ENCODE data around the gene PRRT1B.

Gene PRRT1B

GRCh38 chr9:131545003-131545785 lies at the start of gene PRRT1B:
Gene PRRT1B (plus strand): TSS chr9:131545523. CDS start chr9:131545616, 93 bp downstream.
- DNase-seq (ENCODE audit: low spot score): no peak
- Histone ChIP-seq H3K4me1 (ENCODE audit: insufficient read depth, poor library complexity, severe bottlenecking) (no peaks in the 10 kb centered on the region), H3K27me3 (ENCODE audit: insufficient read depth, poor library complexity, severe bottlenecking) (peaks cover 47% of the 10 kb centered on the region), H3K36me3 (ENCODE audit: low read depth) (no peaks in the 10 kb centered on the region), H3K9me3 (ENCODE audit: severe bottlenecking) (peaks cover 3% of the 10 kb centered on the region), H3K27ac (ENCODE audit: poor library complexity, severe bottlenecking) (no peak within 1 kb of the TSS), H3K4me3 (ENCODE audit: severe bottlenecking) (no peak within 1 kb of the TSS)
- peak; percentile 55 for ATAC-seq (ENCODE audit: low read depth)
- no peak for TF ChIP-seq CTCF (IDR thresholded peaks at IDR 0.05; ENCODE audit: poor library complexity, severe bottlenecking)

GRCh38 chr9:131495785-131496184 lies 49.5 kb upstream of the PRRT1B start:
- Histone ChIP-seq H3K27ac (ENCODE audit: poor library complexity, severe bottlenecking) (no peak overlapping the region), H3K9me3 (ENCODE audit: severe bottlenecking) (no peaks in the 10 kb centered on the region), H3K36me3 (ENCODE audit: low read depth) (peaks cover 88% of the 10 kb centered on the region), H3K4me1 (ENCODE audit: insufficient read depth, poor library complexity, severe bottlenecking) (no peaks in the 10 kb centered on the region), H3K4me3 (ENCODE audit: severe bottlenecking) (no peak overlapping the region), H3K27me3 (ENCODE audit: insufficient read depth, poor library complexity, severe bottlenecking) (no peaks in the 10 kb centered on the region)
- DNase-seq (ENCODE audit: low spot score): no peak
- no peak for ATAC-seq (ENCODE audit: low read depth)
- TF ChIP-seq CTCF (IDR thresholded peaks at IDR 0.05; ENCODE audit: poor library complexity, severe bottlenecking): no peak

GRCh38 chr9:131496844-131497405 lies 48.4 kb upstream of the PRRT1B start:
- Histone ChIP-seq H3K27ac (ENCODE audit: poor library complexity, severe bottlenecking) (no peak overlapping the region), H3K27me3 (ENCODE audit: insufficient read depth, poor library complexity, severe bottlenecking) (no peaks in the 10 kb centered on the region), H3K4me3 (ENCODE audit: severe bottlenecking) (no peak overlapping the region), H3K9me3 (ENCODE audit: severe bottlenecking) (no peaks in the 10 kb centered on the region), H3K4me1 (ENCODE audit: insufficient read depth, poor library complexity, severe bottlenecking) (no peaks in the 10 kb centered on the region), H3K36me3 (ENCODE audit: low read depth) (peaks cover 77% of the 10 kb centered on the region)
- DNase-seq (ENCODE audit: low spot score): no peak
- no peak for ATAC-seq (ENCODE audit: low read depth)
- no peak for TF ChIP-seq CTCF (IDR thresholded peaks at IDR 0.05; ENCODE audit: poor library complexity, severe bottlenecking)

GRCh38 chr9:131499254-131499767 lies 46.0 kb upstream of the PRRT1B start:
- H3K27me3 ChIP-seq (ENCODE audit: insufficient read depth, poor library complexity, severe bottlenecking): no peaks in the 10 kb centered on the region
- DNase-seq (ENCODE audit: low spot score) (no peak), ATAC-seq (ENCODE audit: low read depth) (no peak)
- H3K4me3 ChIP-seq (ENCODE audit: severe bottlenecking): no peak overlapping the region
- H3K36me3 ChIP-seq (ENCODE audit: low read depth): peaks cover 55% of the 10 kb centered on the region
- no peak overlapping the region for H3K27ac ChIP-seq (ENCODE audit: poor library complexity, severe bottlenecking)
- H3K9me3 ChIP-seq (ENCODE audit: severe bottlenecking): no peaks in the 10 kb centered on the region
- TF ChIP-seq CTCF (IDR thresholded peaks at IDR 0.05; ENCODE audit: poor library complexity, severe bottlenecking): no peak
- H3K4me1 ChIP-seq (ENCODE audit: insufficient read depth, poor library complexity, severe bottlenecking): no peaks in the 10 kb centered on the region

GRCh38 chr9:131500377-131500776 lies 44.9 kb upstream of the PRRT1B start:
- TF ChIP-seq CTCF (IDR thresholded peaks at IDR 0.05; ENCODE audit: poor library complexity, severe bottlenecking): no peak
- Histone ChIP-seq H3K4me1 (ENCODE audit: insufficient read depth, poor library complexity, severe bottlenecking) (no peaks in the 10 kb centered on the region), H3K36me3 (ENCODE audit: low read depth) (peaks cover 46% of the 10 kb centered on the region), H3K9me3 (ENCODE audit: severe bottlenecking) (no peaks in the 10 kb centered on the region), H3K27ac (ENCODE audit: poor library complexity, severe bottlenecking) (peak overlapping the region; percentile 19), H3K4me3 (ENCODE audit: severe bottlenecking) (no peak overlapping the region), H3K27me3 (ENCODE audit: insufficient read depth, poor library complexity, severe bottlenecking) (no peaks in the 10 kb centered on the region)
- DNase-seq (ENCODE audit: low spot score): no peak
- ATAC-seq (ENCODE audit: low read depth): no peak
